Measurements from ENCODE around the gene CMKLR1. TPM values are rescaled to one million over a fixed set of nuclear protein-coding genes. Genes with fewer than 3 reads are reported as not detected.

CMKLR1 gene
- total and polyA plus RNA-seq, 2 donors (not counting 3 experiments of a cell fraction or from before 2014, with no cell fraction given), result 0.61 TPM; not detected in 1

- CTCF ChIA-PET, result no interaction called here
Observed at GRCh38 chr12:108363565-108363964, 24.5 kb upstream of the CMKLR1 start.

More at GRCh38 chr12:108363565-108363964, 24.5 kb upstream of the CMKLR1 start:
- no peak overlapping the region for H3K27ac ChIP-seq (ENCODE audit: insufficient read depth, low read depth, low read length)
- H3K9ac ChIP-seq (replicated peaks; ENCODE audit: extremely low read depth, insufficient read depth, low read length), result no peak overlapping the region
- no peaks in the 10 kb centered on the region for H3K9me3 ChIP-seq (replicated peaks; ENCODE audit: control insufficient read depth, insufficient read depth, low read length)
- no peaks in the 10 kb centered on the region for H3K79me2 ChIP-seq (ENCODE audit: control insufficient read depth, insufficient read depth, low read length)
- dilution Hi-C loops (cut with MboI; ENCODE audit: extremely low pct_ligation_motif_present, low sequenced_read_pairs), result no loop called here
- FAIRE-seq (no peak), DNase-seq (ENCODE audit: low read depth, low spot score) (no peak)
- H3K4me3 ChIP-seq (replicated peaks in 1 of 3; ENCODE audit: insufficient read depth in 1 of 3, low read depth in 1 of 3, low read length in 3 of 3), result no peak overlapping the region
- H3K4me1 ChIP-seq (ENCODE audit: control insufficient read depth, extremely low read depth, insufficient read depth, low read length), result no peaks in the 10 kb centered on the region
- H2AFZ ChIP-seq (ENCODE audit: low read depth, low read length), result no peak overlapping the region
- POLR2A ChIA-PET, result no interaction called here
- no peaks in the 10 kb centered on the region for H3K27me3 ChIP-seq (ENCODE audit: control insufficient read depth in 2 of 2, insufficient read depth in 2 of 2, low read length in 2 of 2)
- H4K20me1 ChIP-seq (replicated peaks; ENCODE audit: control insufficient read depth, extremely low read depth, insufficient read depth, low read length), result no peaks in the 10 kb centered on the region
- no TSS peak for BruUV-seq (replicated peaks)
- H3K4me2 ChIP-seq (ENCODE audit: insufficient read depth, low read length), result no peak overlapping the region
- H3K9me1 ChIP-seq (replicated peaks; ENCODE audit: control insufficient read depth, extremely low read depth, insufficient read depth, low read length), result no peaks in the 10 kb centered on the region
- intact Hi-C loops (cut with micrococcal nuclease), result no loop called here
- TF ChIP-seq FOS (IDR thresholded peaks at IDR 0.05; ENCODE audit: borderline replicate concordance, insufficient read depth, low read length) (no peak), MAX (IDR thresholded peaks at IDR 0.05; ENCODE audit: insufficient read depth, insufficient read length) (no peak), CTCF (IDR thresholded peaks at IDR 0.05; ENCODE audit: extremely low read depth in 1 of 2, insufficient read depth in 1 of 2, low read depth in 1 of 2, low read length in 2 of 2) (no peak), MYC (IDR thresholded peaks at IDR 0.05; ENCODE audit: low read depth, low read length) (no peak), POLR2A (IDR thresholded peaks at IDR 0.05; ENCODE audit: low read depth, low read length) (no peak), POLR2AphosphoS5 (IDR thresholded peaks at IDR 0.05; ENCODE audit: insufficient read depth, low read depth, low read length) (no peak), JUN (IDR thresholded peaks at IDR 0.05; ENCODE audit: borderline replicate concordance, insufficient read depth, insufficient read length, low read depth) (no peak)
- no peaks in the 10 kb centered on the region for H3K36me3 ChIP-seq (ENCODE audit: control insufficient read depth in 2 of 2, extremely low read depth in 1 of 2, insufficient read depth in 2 of 2, low read length in 2 of 2)
